Loucy (cell line): ENCODE results near the gene KCNH1.

Experiments used
- CTCF ChIP-seq: fragments of 200-600 bp; sonication (generic); conservative IDR thresholded peaks from 2 replicates; pipeline ENCODE4 v1.5.1; 2014; ENCODE audit warnings: mild to moderate bottlenecking, antibody characterized with exemption, low read length
- EZH2phosphoT487 ChIP-seq: fragments of 200-600 bp; IDR thresholded peaks from 2 replicates; pipeline ENCODE4 v1.6.1; 2018; ENCODE audit warnings: antibody characterized with exemption, mild to moderate bottlenecking, moderate library complexity, borderline replicate concordance

- TF ChIP-seq CTCF: no peak
- no peak for TF ChIP-seq EZH2phosphoT487
Observed at GRCh38 chr1:210663730-210664573, 470.0 kb downstream of the KCNH1 start.
